HG03175 (cell line): ENCODE results near the gene AACS.
"Not testable (repeated sequence)": the region's sequence is repeated elsewhere in the genome, so short reads cannot be mapped to it uniquely, and the experiment has no call there.

Experiments used
- ATAC-seq: cut with Tn5 transposase; IDR thresholded peaks from one replicate; pipeline ENCODE4 v1.9.1; 2021; ENCODE audit warnings: mild to moderate bottlenecking, moderate library complexity; ENCODE audit not compliant: unreplicated experiment

AACS gene

GRCh38 chr12:125090437-125090836 is 25.2 kb downstream of the AACS start:
- ATAC-seq, result no peak

- ATAC-seq, result no peak
Measured at GRCh38 chr12:125091401-125091800, 26.2 kb downstream of the AACS start.

GRCh38 chr12:125092108-125092871 is 27.1 kb downstream of the AACS start:
- no peak for ATAC-seq

- no peak for ATAC-seq
Measured at GRCh38 chr12:125092872-125093680, 27.8 kb downstream of the AACS start.

- ATAC-seq, result no peak
Measured at GRCh38 chr12:125093681-125094330, 28.6 kb downstream of the AACS start.

GRCh38 chr12:125096894-125097293 is 31.7 kb downstream of the AACS start:
- no peak for ATAC-seq

GRCh38 chr12:125097427-125097826 is 32.2 kb downstream of the AACS start:
- no peak for ATAC-seq

- ATAC-seq, result no peak
Measured at GRCh38 chr12:125098676-125099408, 33.6 kb downstream of the AACS start.

GRCh38 chr12:125099409-125099782 is 34.2 kb downstream of the AACS start:
- ATAC-seq, result no peak

- ATAC-seq, result peak; percentile 43
Measured at GRCh38 chr12:125100551-125101434, 35.6 kb downstream of the AACS start.

- no peak for ATAC-seq
Measured at GRCh38 chr12:125104982-125105381, 39.7 kb downstream of the AACS start.

GRCh38 chr12:125105600-125105999 is 40.4 kb downstream of the AACS start:
- ATAC-seq, result no peak

- no peak for ATAC-seq
Measured at GRCh38 chr12:125110641-125111360, 45.6 kb downstream of the AACS start.

- no peak for ATAC-seq
Measured at GRCh38 chr12:125111403-125111802, 46.2 kb downstream of the AACS start.

GRCh38 chr12:125112614-125113013 is 47.4 kb downstream of the AACS start:
- not testable (repeated sequence) for ATAC-seq

GRCh38 chr12:125113263-125113662 is 48.0 kb downstream of the AACS start:
- no peak for ATAC-seq

- ATAC-seq, result no peak
Measured at GRCh38 chr12:125113789-125114188, 48.6 kb downstream of the AACS start.

- peak; percentile 55 for ATAC-seq
Measured at GRCh38 chr12:125114365-125115141, 49.3 kb downstream of the AACS start.

- no peak for ATAC-seq
Measured at GRCh38 chr12:125120566-125120965, 55.3 kb downstream of the AACS start.
